GM19468 (cell line): ENCODE data around the gene OPRM1.

Experiments
- ATAC-seq: cut with Tn5 transposase; IDR thresholded peaks from one replicate; pipeline ENCODE4 v1.9.1; 2021; ENCODE audit warnings: mild to moderate bottlenecking, moderate library complexity, moderate number of reproducible peaks; ENCODE audit not compliant: unreplicated experiment; ENCODE audit errors: extremely low read depth

The OPRM1 gene

GRCh38 chr6:154258064-154258757 lies 219.2 kb downstream of the OPRM1 start:
- peak; percentile 57 for ATAC-seq

GRCh38 chr6:154261688-154262397 lies 222.8 kb downstream of the OPRM1 start:
- ATAC-seq: no peak

GRCh38 chr6:154266560-154267099 lies 227.6 kb downstream of the OPRM1 start:
- no peak for ATAC-seq

DNA sequence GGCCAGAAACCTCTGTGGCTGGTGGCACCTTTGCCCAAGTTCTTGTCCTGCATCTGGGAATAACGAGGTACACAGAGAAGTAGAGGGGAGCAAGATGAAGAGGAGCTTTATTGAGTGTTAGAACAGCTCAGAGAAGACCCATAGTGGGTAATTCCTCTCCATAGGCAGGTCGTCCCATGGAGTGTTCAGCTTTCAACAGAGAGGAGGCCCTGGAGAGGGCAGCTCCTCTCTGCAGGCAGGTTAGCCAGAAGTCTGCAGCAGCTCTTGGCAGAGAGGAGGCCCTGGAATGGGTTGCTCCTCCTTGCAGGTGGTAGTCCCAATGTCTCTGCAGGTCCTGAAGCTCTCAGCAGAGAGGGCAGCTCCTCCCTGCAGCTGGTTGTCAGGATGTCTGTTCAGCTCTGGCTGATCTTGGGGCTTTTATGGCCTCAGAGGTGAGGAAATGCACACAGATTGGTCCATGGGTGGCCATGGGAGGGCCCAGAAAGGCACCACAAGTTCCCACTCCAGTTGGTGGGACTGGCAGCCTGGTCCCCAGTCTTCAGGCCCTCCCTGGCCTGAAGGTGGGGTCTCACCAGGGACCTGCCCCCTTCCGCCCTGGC lies 228.6 kb downstream of the OPRM1 start:
- ATAC-seq: peak; percentile 57

DNA sequence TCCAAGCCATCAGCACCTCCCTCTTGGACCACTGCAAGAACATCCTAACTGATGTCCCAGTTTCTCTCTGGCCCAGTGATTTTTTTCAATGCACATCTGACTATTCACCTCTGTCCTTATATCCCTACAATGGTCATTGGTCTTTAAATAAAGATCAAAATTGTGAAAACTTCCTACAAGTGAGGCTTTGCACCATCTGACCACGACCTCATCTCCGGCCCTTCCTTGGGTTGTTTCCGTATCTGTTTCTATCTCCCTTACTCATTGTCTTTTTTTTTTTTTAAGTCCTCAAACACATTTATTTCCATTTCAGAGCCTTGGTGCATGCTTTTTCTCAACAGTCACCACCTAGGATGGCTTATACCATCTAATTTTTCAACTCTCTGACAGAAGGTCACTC lies 229.4 kb downstream of the OPRM1 start:
- no peak for ATAC-seq

DNA sequence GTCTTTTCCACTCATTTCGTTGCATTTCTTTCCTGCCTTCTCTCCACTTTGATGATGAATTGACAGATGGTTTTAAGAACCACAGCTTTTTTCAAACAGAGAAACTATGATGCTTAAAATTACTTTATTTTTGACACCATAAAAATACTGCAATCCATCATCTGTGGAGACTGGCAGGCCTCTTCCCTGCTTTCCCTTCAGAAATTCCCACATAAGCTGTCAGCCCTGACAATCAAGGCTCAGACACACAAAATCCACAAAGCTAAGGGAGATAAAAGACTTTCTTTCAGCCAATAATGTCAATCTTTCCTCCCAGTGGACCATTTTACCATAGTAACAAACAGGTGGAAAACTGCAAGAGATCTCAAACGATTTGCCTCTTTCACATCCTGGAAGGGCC lies 235.1 kb downstream of the OPRM1 start:
- no peak for ATAC-seq

DNA sequence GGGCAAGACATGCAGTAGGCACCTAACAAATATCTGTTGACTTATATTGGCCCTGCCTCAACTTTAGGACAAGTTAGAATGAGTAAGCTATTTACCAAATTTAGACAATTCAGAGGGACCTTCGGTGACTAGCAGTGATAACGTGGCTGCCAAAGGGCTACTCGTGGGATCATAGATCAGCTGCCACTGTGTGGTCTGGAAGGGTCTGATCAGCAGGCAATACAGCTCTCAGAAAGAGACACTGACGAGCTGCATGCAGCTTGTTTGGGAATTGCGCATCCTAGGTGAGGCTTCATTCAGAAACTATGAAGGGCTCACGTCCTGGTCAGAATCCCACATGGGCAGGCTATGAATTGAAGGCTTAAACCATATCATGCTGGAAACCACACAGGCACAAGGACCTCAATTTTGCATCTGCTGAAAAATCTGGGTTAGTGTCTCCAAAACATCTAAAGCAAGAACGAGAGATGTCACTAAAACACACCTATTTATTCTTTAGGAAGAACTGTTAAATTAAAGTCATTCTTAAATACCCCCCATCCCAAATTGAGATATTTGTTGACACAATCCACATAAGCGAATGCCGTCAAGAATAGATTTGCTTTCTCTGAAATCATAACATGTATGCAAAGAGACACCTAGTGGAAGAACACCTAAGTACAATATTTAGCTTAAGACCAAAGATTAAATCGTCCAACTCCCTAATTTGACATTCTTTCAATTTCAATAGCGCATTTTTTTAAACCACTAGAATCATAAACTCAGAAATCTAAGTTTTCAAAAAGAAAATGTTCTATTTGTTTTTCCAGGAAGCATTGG lies 238.0 kb downstream of the OPRM1 start:
- ATAC-seq: no peak

- ATAC-seq: no peak
Measured at GRCh38 chr6:154277629-154278017, 238.6 kb downstream of the OPRM1 start.

- no peak for ATAC-seq
Measured at GRCh38 chr6:154280521-154280920, 241.5 kb downstream of the OPRM1 start.

DNA sequence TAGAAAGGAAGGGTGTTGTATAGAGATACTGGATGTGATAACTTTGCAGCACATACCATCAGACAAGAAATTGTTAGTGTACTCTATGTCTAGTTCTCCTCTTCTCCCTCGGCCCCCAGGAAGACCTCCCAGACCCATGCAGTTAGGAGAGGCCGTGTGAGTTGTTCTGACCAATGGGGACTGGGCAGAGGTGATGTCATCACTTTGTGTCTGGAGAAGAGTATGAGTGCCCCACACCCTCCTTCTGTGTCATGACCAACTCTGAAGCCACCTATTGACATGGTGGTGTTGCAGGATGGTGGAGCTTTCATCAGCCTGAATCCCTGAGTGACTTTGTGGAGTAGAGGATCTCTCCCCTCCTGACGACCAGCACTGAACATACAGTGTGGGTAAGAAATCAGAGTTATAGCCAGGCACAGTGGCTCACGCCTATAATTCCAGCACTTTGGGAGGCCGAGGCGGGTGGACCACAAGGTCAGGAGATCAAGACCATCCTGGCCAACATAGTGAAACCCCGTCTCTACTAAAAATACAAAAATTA lies 245.3 kb downstream of the OPRM1 start:
- no peak for ATAC-seq

- no peak for ATAC-seq
Measured at GRCh38 chr6:154285826-154286225, 246.8 kb downstream of the OPRM1 start.

DNA sequence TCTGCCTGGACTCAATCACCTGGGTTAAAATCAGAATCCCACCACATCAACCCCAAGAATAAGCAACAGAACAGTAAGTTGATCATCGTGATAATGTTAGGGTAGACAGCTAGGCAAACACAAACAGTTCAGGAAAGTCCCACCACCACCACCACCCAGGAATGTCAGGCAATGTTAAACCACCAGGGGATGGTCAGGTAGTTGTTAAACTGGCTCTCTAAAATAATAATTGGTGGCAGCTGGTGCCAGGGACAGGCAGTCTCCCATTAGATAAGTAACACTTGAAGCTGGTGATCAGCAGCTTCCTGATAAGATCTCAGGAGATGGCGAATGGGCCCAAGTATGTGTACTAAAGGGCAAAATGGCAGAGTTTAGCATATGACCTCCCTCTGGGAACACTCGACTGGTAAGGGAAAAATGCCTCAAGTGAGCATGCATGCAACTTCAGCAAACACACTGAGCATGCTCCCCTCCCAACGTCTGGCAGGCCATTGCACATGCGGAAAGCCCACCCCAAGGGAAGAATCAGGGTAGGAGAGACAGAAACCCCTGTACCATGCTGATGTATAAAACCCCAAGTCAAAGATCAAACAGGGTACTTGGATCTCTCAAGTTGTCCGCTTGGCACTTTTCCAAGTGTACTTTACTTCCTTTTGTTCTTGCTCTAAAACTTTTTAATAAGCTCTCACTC lies 250.9 kb downstream of the OPRM1 start:
- ATAC-seq: no peak

- no peak for ATAC-seq
Measured at GRCh38 chr6:154292066-154292465, 253.0 kb downstream of the OPRM1 start.

DNA sequence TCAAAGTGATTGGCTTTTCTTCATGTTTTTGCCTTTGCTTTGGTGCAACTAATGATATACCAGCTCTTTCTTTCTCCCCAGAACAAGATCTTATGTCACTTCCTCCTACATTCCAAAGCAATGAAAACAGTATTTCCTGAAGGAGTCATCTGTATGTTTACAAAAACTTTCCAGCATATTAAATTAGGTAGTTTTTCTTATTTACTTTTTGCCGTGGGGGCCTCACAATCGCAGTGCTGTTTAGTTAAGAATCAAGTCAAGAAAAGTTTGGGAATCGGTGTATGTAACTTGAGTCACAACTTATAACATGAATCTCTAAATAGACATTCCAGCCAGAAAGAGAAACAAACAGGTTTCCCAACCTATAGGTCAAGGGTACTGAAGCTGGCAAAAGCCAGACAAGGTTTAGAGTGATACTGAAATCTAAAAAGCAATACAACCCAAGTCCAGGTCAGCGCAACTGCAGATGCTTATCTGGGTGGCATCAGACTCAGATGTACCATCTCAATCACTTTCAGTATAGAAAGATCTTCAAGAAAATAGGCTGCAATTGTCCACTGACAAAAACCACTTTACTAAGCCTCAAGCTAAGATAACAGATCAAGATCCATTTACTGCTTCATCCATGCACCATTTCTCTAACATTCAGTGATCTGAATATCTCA lies 253.9 kb downstream of the OPRM1 start:
- no peak for ATAC-seq

DNA sequence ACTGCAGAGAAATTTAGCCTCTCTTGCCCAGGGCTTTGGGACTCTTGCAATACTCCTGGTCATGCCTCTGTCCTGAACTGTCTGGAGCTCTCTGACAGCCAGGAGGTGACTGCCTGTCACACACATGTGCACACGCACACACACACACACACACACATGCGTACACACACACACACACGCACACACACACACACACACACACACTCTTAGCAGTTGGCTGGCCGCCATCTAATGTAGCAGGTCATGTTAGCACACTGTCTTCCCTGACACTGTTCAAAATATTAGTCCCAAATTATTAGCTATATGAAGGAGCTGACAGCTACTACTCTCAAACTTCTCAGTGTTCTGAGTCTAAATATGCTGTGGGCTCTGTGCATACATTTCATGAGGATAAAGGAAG lies 256.7 kb downstream of the OPRM1 start:
- no peak for ATAC-seq
